ENCODE data around the gene HDAC4.

The HDAC4 gene

GRCh38 chr2:239431536-239431935, 30.7 kb upstream of the HDAC4 start:
- in situ Hi-C loops (cut with MboI; ENCODE audit: low pct_unique_long_range_greater_than_20kb, low sequenced_read_pairs), result no loop called here

GRCh38 chr2:239429473-239430350, 28.9 kb upstream of the HDAC4 start:
- in situ Hi-C loops (cut with MboI; ENCODE audit: low pct_unique_long_range_greater_than_20kb, low sequenced_read_pairs), result no loop called here
- DNase-seq, result no peak

More at GRCh38 chr2:239431536-239431935, 30.7 kb upstream of the HDAC4 start:
- no peak for DNase-seq

GRCh38 chr2:239425631-239426030, 24.8 kb upstream of the HDAC4 start:
- in situ Hi-C loops (cut with MboI; ENCODE audit: low pct_unique_long_range_greater_than_20kb, low sequenced_read_pairs), result no loop called here

GRCh38 chr2:239424337-239425045, 23.7 kb upstream of the HDAC4 start:
- in situ Hi-C loops (cut with MboI; ENCODE audit: low pct_unique_long_range_greater_than_20kb, low sequenced_read_pairs), result no loop called here
- no peak for DNase-seq

More at GRCh38 chr2:239425631-239426030, 24.8 kb upstream of the HDAC4 start:
- no peak for DNase-seq

- in situ Hi-C loops (cut with MboI; ENCODE audit: low pct_unique_long_range_greater_than_20kb, low sequenced_read_pairs), result no loop called here
Observed at GRCh38 chr2:239423551-239423950, 22.7 kb upstream of the HDAC4 start.

GRCh38 chr2:239421851-239422250, 21.0 kb upstream of the HDAC4 start:
- in situ Hi-C loops (cut with MboI; ENCODE audit: low pct_unique_long_range_greater_than_20kb, low sequenced_read_pairs), result no loop called here
- DNase-seq, result no peak

More at GRCh38 chr2:239423551-239423950, 22.7 kb upstream of the HDAC4 start:
- DNase-seq, result no peak

- in situ Hi-C loops (cut with MboI; ENCODE audit: low pct_unique_long_range_greater_than_20kb, low sequenced_read_pairs), result no loop called here
Observed at GRCh38 chr2:239420082-239420481, 19.3 kb upstream of the HDAC4 start.

GRCh38 chr2:239418918-239419317, 18.1 kb upstream of the HDAC4 start:
- in situ Hi-C loops (cut with MboI; ENCODE audit: low pct_unique_long_range_greater_than_20kb, low sequenced_read_pairs), result no loop called here
- no peak for DNase-seq

More at GRCh38 chr2:239420082-239420481, 19.3 kb upstream of the HDAC4 start:
- DNase-seq, result no peak

GRCh38 chr2:239412905-239413603, 12.2 kb upstream of the HDAC4 start:
- DNase-seq, result no peak
- in situ Hi-C loops (cut with MboI; ENCODE audit: low pct_unique_long_range_greater_than_20kb, low sequenced_read_pairs), result no loop called here

GRCh38 chr2:239411549-239412319, 10.9 kb upstream of the HDAC4 start:
- no peak for DNase-seq
- in situ Hi-C loops (cut with MboI; ENCODE audit: low pct_unique_long_range_greater_than_20kb, low sequenced_read_pairs), result no loop called here

- DNase-seq, result no peak
- in situ Hi-C loops (cut with MboI; ENCODE audit: low pct_unique_long_range_greater_than_20kb, low sequenced_read_pairs), result no loop called here
Observed at GRCh38 chr2:239411117-239411516, 10.3 kb upstream of the HDAC4 start.

GRCh38 chr2:239409976-239410375, 9.2 kb upstream of the HDAC4 start:
- no peak for DNase-seq
- in situ Hi-C loops (cut with MboI; ENCODE audit: low pct_unique_long_range_greater_than_20kb, low sequenced_read_pairs), result no loop called here

GRCh38 chr2:239407112-239407511, 6.3 kb upstream of the HDAC4 start:
- in situ Hi-C loops (cut with MboI; ENCODE audit: low pct_unique_long_range_greater_than_20kb, low sequenced_read_pairs), result no loop called here
- no peak for DNase-seq

GRCh38 chr2:239406316-239406995, 5.6 kb upstream of the HDAC4 start:
- in situ Hi-C loops (cut with MboI; ENCODE audit: low pct_unique_long_range_greater_than_20kb, low sequenced_read_pairs), result no loop called here
- no peak for DNase-seq

- no peak for DNase-seq
- in situ Hi-C loops (cut with MboI; ENCODE audit: low pct_unique_long_range_greater_than_20kb, low sequenced_read_pairs), result no loop called here
Observed at GRCh38 chr2:239405071-239405470, 4.3 kb upstream of the HDAC4 start.

- in situ Hi-C loops (cut with MboI; ENCODE audit: low pct_unique_long_range_greater_than_20kb, low sequenced_read_pairs), result no loop called here
- DNase-seq, result no peak
Observed at GRCh38 chr2:239402666-239403065, 1.8 kb upstream of the HDAC4 start.

- DNase-seq, result no peak
Observed at GRCh38 chr2:239401881-239402233, 1.0 kb upstream of the HDAC4 start.

GRCh38 chr2:239401067-239401880, 454 bp upstream of the HDAC4 start:
- DNase-seq, result peak; percentile 99
- in situ Hi-C loops (cut with MboI; ENCODE audit: low pct_unique_long_range_greater_than_20kb, low sequenced_read_pairs), result no loop called here

More at GRCh38 chr2:239401881-239402233, 1.0 kb upstream of the HDAC4 start:
- in situ Hi-C loops (cut with MboI; ENCODE audit: low pct_unique_long_range_greater_than_20kb, low sequenced_read_pairs), result no loop called here
